Hematopoietic multipotent progenitor cell treated with erythropoietin and hydrocortisone succinate and interleukin-3 and kit ligand, for 8 days (in vitro differentiated cells): ENCODE measurements around the gene PRRG3.
A peak's percentile ranks its signal among the peaks of the same experiment; 100 is the strongest.

Experiments used
- DNase-seq: peaks from one replicate; pipeline ENCODE4 v3.0.0-alpha.2; 2015

The PRRG3 gene

DNA sequence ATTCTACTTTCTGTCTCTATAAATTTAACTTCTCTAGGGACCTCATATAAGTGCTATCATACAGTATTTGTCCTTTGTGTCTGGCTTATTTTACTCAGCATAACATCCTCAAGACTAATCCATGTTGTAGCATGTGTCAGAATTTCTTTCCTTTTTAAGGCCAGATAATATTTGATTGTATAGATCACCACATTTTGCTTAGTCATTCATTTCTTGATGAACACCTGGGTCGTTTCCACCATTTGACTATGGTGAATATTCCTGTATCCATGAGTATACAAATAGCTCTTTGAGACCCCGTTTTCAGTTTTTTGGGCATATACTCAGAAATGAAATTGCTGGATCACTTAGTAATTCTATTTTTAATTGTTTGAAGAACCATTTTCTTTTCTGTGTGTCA lies 51.2 kb downstream of the PRRG3 start:
- no peak for DNase-seq

DNA sequence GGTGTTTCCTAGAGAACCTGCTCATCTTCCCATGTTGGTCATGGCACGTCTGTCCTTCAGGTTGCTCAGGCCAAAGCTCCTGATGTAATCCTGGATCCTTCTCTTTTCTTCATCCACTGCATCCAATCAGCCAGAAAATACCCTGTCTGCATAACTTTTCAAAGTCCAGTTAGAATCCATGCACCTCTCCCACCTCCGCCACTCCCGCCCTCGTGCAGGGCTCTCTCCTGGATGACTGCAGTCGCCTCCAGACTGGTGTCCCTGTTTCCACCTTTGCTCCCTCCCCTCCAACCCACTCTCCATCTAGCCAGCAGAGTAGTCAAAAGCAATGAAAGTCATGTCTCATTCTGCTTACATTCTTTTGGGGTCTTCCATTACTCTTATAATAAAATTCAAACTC lies 55.3 kb downstream of the PRRG3 start:
- no peak for DNase-seq

DNA sequence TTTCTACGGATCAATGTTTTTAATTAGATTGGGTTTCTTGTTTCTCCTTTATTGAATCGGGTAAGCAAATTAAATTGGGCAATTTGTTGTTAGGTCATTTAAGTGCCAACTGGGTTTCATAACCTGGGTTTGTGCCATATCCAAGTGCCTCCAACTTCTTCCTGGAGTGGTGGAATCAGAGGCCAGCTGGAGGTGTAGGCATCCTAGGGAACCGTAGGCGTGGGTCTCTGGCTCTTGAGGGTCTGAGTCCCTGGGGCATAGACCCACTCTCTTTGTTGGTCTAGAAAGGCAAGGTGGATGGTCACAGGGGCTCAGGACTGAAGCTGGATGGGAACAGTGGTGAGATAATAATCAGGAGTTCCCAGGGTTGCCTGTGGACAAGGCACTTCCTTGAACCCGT lies 57.6 kb downstream of the PRRG3 start:
- DNase-seq: no peak

DNA sequence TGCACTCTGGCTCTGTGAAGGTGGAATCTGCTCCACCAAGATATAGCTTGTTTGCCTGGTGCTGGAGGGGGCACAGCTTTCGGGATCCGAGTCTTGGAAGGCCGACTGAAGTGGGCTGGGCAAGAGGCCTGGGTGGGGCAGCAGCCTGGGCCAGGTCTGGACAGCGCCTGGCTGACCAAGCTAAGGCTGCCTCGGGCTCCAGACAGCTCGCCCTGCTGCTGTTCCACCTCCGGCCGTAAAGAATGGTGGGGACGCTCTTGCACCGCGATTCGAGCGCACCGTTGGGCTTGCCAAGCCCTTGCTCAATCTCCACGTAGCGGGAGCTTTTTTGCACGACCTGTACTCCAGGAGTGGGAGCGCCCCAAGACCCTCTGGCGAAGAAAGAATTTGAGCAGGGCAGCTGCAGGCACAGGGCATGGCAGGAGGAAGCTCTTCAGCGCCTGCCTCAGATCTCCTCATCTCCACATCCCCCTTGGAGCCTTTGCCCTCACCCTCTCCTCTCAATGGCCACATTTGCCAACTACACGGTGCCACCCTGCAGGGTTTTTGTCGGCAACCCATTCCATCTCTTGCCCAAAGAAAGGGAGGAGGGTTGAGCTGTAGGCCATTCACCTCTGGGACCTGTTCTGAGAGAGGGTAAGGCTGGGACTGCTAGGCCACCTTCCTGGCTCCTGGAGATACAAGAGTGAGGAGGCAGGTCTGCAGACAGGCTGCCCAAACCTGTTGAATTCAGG lies 58.2 kb downstream of the PRRG3 start:
- peak; percentile 7 for DNase-seq

DNA sequence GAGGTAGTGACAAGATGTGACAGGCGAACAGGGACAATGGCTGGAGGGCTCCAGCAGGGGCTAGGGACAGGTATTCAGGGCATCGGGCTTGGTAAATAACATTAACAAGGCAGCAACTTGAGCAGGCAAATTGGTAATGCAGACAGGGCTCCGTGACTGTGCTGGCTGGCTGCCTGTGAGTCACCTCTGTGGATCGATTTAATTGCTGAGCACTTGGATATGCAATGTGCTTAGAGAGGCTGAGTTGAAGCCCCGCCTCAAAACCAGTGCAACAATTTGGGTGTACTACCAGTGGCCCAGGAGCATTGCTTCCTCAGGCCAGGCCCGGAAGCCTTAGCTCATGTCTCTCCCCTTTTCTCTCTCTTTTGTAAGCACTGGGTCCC lies 58.8 kb downstream of the PRRG3 start:
- no peak for DNase-seq

DNA sequence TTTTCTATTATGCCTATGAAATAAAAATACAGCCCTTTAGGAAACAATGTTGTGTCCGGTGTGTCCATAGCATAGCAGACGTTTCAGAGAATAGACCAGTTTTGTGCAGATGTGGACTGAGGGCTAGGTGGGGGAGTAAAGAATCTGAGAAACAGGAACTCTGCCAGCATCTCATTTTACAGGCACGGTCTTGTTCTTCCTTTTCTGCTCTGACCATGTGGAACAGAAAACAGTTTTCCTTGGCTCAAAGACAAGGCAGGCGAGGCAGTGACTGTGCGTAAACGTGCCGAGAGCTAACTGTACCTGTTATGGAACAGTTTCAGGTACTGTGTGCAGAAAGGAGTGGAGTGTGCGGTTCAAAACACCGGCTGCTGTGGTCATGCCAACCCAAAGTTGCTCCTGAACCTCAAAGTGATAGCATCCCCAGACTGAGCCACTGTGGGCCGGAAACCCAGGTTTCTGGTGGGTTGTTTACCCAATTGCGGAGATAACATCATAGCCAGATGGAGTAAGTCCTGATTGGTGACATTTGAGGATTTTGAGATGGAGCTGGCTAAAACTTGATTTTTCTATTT lies 59.5 kb downstream of the PRRG3 start:
- DNase-seq: no peak
